HG03280 (cell line): Measurements from ENCODE around the gene CA11.
"Not testable (repeated sequence)": the region's sequence is repeated elsewhere in the genome, so short reads cannot be mapped to it uniquely, and the experiment has no call there.

ENCODE experiments used
- ATAC-seq: cut with Tn5 transposase; IDR thresholded peaks from one replicate; pipeline ENCODE4 v1.9.1; 2021; ENCODE audit warnings: mild to moderate bottlenecking, moderate library complexity; ENCODE audit not compliant: unreplicated experiment

CA11 gene

GRCh38 chr19:48669903-48670668 is 24.1 kb upstream of the CA11 start:
- no peak for ATAC-seq

- ATAC-seq, result no peak
Measured at GRCh38 chr19:48668761-48669160, 22.8 kb upstream of the CA11 start.

GRCh38 chr19:48668332-48668731 is 22.3 kb upstream of the CA11 start:
- no peak for ATAC-seq

- no peak for ATAC-seq
Measured at GRCh38 chr19:48665786-48666185, 19.8 kb upstream of the CA11 start.

GRCh38 chr19:48664476-48664875 is 18.5 kb upstream of the CA11 start:
- no peak for ATAC-seq

DNA sequence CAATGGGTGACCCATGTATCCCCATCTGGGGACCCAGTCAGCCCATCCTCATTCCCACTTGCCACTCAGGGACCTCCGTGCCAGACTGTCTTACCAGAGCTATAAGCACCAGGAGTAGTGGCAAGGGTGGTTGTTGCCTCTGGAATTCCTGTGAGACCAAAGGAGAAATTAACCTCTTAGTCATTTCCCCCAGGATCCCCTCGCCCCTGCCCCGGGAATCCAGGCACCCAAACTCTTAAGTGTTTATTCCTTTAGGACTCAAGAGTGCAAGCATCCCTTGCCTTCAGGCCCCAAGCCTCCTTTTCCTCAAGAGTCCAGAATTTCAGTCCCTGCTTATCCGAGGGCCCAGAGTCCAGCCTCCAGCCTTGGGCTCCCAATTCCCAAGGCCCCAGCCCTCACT is 17.7 kb upstream of the CA11 start:
- no peak for ATAC-seq

- no peak for ATAC-seq
Measured at GRCh38 chr19:48661711-48662090, 15.7 kb upstream of the CA11 start.

GRCh38 chr19:48660852-48661710 is 15.1 kb upstream of the CA11 start:
- ATAC-seq, result peak; percentile 73

DNA sequence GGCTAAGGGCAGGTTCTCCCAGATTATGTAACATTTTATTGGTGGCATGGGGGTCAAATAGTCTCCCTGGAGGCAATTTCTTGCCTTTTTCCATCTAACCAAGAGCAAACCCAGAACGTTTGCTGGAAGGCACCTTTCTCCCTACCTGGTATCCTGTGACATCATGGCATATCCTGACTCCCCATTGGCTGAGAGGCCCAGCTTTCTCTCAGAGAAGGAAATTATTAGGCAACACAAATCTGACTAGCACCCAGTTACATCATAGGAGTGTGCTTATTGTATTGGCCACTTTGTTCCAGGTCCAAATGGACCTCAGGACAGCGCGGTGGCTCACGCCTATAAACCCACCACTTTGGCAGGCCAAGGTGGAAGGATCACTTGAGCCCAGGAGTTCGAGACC is 13.8 kb upstream of the CA11 start:
- ATAC-seq, result no peak

DNA sequence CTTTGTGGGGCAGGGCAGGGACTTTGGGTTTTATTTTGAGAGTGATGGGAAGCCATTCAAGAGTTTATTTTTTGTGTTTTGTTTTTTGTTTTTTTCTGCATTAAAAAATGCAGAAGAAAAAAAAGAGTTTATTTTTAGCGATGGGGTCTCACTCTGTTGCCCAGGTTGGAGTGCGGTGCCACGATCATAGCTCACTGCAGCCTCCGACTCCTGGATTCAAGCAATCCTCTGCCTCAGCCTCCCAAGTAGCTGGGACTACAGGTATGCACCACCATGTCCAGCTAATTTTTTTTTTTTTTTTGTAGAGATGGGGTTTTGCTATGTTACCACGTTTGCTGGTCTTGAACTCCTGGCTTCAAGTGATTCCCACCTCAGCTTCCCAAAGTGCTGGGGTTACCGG is 12.5 kb upstream of the CA11 start:
- no peak for ATAC-seq

GRCh38 chr19:48657828-48658227 is 11.8 kb upstream of the CA11 start:
- ATAC-seq, result not testable (repeated sequence)

GRCh38 chr19:48656840-48657474 is 11.0 kb upstream of the CA11 start:
- no peak for ATAC-seq

DNA sequence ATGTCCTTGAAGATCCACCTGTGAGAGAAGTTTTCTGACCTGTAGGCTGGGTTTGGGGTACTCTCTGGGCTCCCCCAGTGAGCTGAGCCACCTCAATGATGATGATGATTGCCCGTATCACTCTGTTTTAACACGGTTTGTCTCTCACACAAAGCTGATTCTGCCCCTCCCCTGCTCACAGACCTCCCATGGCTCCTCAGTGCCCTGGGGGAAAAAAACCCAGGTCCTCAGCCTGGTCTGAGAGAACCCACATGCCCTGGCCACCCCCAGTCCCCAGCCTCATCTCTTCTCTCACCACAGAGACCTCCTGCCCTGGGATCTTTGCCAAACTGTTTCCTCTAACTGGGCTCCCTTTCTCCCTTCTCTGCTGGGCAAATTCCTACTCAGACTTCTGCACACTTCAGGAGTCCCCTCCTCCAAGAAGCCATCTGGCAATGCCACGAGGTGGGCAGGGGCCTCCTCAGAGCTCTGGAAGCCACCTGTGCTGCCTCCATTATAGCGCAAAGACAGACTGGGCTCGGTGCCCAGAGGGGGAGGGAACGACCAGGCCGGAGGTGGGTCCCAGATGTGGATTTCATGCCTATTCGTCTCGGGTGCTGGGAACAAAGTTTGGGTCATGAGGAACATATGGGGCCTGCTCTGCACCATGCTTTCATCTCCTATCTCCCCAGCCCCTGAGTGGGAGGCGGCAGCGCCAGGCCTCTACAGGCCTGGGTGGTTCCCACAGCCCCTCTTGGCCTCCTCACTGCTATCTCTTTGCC is 8.5 kb upstream of the CA11 start:
- ATAC-seq, result no peak

GRCh38 chr19:48651683-48652048 is 5.7 kb upstream of the CA11 start:
- no peak for ATAC-seq

DNA sequence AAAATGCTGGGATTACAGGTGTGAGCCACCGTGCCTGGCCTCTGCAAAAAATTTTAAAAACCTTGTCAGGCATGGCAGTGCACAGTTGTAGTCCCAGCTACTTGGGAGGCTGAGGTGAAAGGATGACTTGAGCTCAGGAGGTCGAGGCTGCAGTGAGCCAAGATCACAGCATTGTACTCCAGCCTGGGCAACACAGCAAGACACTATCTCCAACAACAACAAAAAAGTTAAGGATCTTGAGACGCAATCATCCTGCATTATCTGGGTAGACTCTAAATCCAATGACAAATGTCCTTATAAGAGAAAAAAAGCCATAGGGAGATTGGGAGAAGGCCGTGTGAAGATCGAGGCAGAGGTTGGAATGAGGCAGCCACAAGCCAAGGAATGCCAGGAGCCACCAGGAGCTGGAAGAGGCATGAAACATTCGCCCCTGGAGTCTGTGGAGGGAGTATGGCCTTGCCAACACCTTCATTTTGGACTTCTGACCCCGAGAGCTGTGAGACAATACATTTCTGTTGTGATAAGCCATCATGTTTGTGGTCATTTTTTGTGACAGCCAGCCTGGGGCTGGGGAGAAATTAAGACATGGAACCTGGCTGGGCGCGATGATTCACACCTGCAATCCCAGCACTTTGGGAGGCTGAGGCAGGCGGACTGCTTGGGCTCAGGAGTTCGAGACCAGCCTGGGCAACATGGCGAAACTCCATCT is 5.1 kb upstream of the CA11 start:
- no peak for ATAC-seq

GRCh38 chr19:48648134-48648533 is 2.1 kb upstream of the CA11 start:
- no peak for ATAC-seq

- no peak for ATAC-seq
Measured at GRCh38 chr19:48646722-48647216, 782 bp upstream of the CA11 start.

GRCh38 chr19:48645620-48646000 is 377 bp downstream of the CA11 start:
- ATAC-seq, result no peak

GRCh38 chr19:48644839-48645619 is 958 bp downstream of the CA11 start:
- ATAC-seq, result no peak

DNA sequence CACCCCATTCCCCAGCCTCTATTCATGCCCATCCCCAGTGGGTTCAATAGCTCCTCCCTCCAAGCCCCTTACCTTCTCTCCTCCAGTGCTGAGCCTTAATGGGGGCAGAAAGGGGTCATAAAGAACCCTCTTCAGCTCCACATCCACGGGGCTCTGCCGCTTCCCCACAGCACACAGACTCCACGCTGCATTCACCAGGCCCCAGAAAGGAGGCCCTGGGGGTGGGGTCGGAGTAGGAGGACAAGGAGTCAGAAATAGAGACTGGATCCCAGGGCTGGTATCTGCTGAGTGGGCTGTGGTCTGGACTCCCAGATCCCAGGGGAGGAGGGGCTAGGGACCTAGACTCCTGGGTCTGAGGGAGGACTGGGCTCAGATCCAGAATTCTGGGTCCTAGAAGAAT is 1.6 kb downstream of the CA11 start:
- ATAC-seq, result no peak
